ENCODE measurements around the gene BRIP1.

Gene BRIP1

GRCh38 chr17:61632826-61633225 lies 230.5 kb downstream of the BRIP1 start (continued):
- no peak for TF ChIP-seq CREB5 (CRISPR knock-in tag; IDR thresholded peaks at IDR 0.05; ENCODE audit: low read depth)

GRCh38 chr17:61631800-61632199 lies 231.5 kb downstream of the BRIP1 start:
- no peak for ATAC-seq
- TF ChIP-seq ISL1 (CRISPR knock-in tag; IDR thresholded peaks at IDR 0.05) (no peak), TCF4 (CRISPR knock-in tag; IDR thresholded peaks at IDR 0.05; ENCODE audit: borderline replicate concordance) (no peak), CREB5 (CRISPR knock-in tag; IDR thresholded peaks at IDR 0.05; ENCODE audit: low read depth) (no peak), CSRNP3 (CRISPR knock-in tag; IDR thresholded peaks at IDR 0.05) (no peak), ZNF70 (CRISPR knock-in tag; IDR thresholded peaks at IDR 0.05) (no peak), ARNTL (CRISPR knock-in tag; IDR thresholded peaks at IDR 0.05; ENCODE audit: borderline replicate concordance, low read depth) (no peak), ZFP30 (CRISPR knock-in tag; IDR thresholded peaks at IDR 0.05) (no peak), ZNF8 (CRISPR knock-in tag; IDR thresholded peaks at IDR 0.05) (no peak), BACH2 (CRISPR knock-in tag; IDR thresholded peaks at IDR 0.05; ENCODE audit: borderline replicate concordance) (no peak), ZFP3 (CRISPR knock-in tag; IDR thresholded peaks at IDR 0.05) (no peak), GLIS3 (CRISPR knock-in tag; IDR thresholded peaks at IDR 0.05) (no peak), TOX (CRISPR knock-in tag; IDR thresholded peaks at IDR 0.05; ENCODE audit: borderline replicate concordance) (no peak), OSR1 (CRISPR knock-in tag; IDR thresholded peaks at IDR 0.05) (no peak), SNAI2 (CRISPR knock-in tag; IDR thresholded peaks at IDR 0.05) (no peak), ZNF565 (CRISPR knock-in tag; conservative IDR thresholded peaks at IDR 0.05; ENCODE audit: low read depth) (no peak)

All from SK-N-SH treated with all-trans-retinoic acid at 6 μM for 48 hours (cell line).